ENCODE measurements around the gene CCDC3. TPM values are rescaled to one million over a fixed set of nuclear protein-coding genes. Genes with fewer than 3 reads are reported as not detected.
A peak's percentile ranks its signal among the peaks of the same experiment; 100 is the strongest.

Gene CCDC3
- total RNA-seq, 4 donors from 2014 or later: 5.6 to 34.3 (median 13.4) TPM

GRCh38 chr10:12908773-12909172 lies 92.7 kb downstream of the CCDC3 start:
- Histone ChIP-seq H3K27me3 (peaks cover 0 to 5% (median 0%) of the 10 kb centered on the region in 4 donors), H3K4me1 (peaks cover 0 to 31% (median 12%) of the 10 kb centered on the region in 3 donors), H3K4me3 (no peak overlapping the region), H3K36me3 (no peaks in the 10 kb centered on the region), H3K9me3 (no peaks in the 10 kb centered on the region), H3K27ac (peak overlapping the region in 2 of 4 donors; percentile 47 to 64)
- intact Hi-C loops (cut with DNase I): loop anchor here (10.0 kb wide), 1 partner anchor 194 kb away; no protein-coding TSS in a partner anchor
- TF ChIP-seq CTCF (IDR thresholded peaks at IDR 0.05): no peak
- TF ChIP-seq POLR2A (IDR thresholded peaks at IDR 0.05): no peak
- WGBS, 2 donors: 88% methylated on average over 4 of the region's 4 CpGs; no CpG with 5 or more reads in 1 of the 2 donors
- no peak for DNase-seq

- no peak for DNase-seq
- TF ChIP-seq POLR2A (IDR thresholded peaks at IDR 0.05): no peak
- TF ChIP-seq CTCF (IDR thresholded peaks at IDR 0.05): no peak
- Histone ChIP-seq H3K36me3 (no peaks in the 10 kb centered on the region), H3K9me3 (no peaks in the 10 kb centered on the region), H3K4me1 (peaks cover 0 to 31% (median 12%) of the 10 kb centered on the region in 3 donors), H3K4me3 (no peak overlapping the region), H3K27ac (peak overlapping the region in 2 of 4 donors; percentile 25 to 39), H3K27me3 (peaks cover 0 to 5% (median 0%) of the 10 kb centered on the region in 4 donors)
- 61 to 72% methylated on average over 4 of the region's 4 CpGs for WGBS, 2 donors
- intact Hi-C loops (cut with DNase I): loop anchor here (10.0 kb wide), 1 partner anchor 193 kb away; no protein-coding TSS in a partner anchor
Measured at GRCh38 chr10:12907656-12908055, 93.9 kb downstream of the CCDC3 start.

- Histone ChIP-seq H3K27me3 (peaks cover 0 to 5% (median 0%) of the 10 kb centered on the region in 4 donors), H3K27ac (peak overlapping the region; percentile 11 to 76 (median 44)), H3K4me1 (peaks cover 0 to 38% (median 12%) of the 10 kb centered on the region in 3 donors), H3K9me3 (no peaks in the 10 kb centered on the region), H3K4me3 (no peak overlapping the region), H3K36me3 (no peaks in the 10 kb centered on the region)
- no peak for TF ChIP-seq CTCF (IDR thresholded peaks at IDR 0.05)
- no peak for TF ChIP-seq POLR2A (IDR thresholded peaks at IDR 0.05)
- 35 to 41% methylated on average over 10 to 13 of the region's 13 CpGs for WGBS, 2 donors
- no peak for DNase-seq
- intact Hi-C loops (cut with DNase I): loop anchor here (10.0 kb wide), 1 partner anchor 191 kb away; no protein-coding TSS in a partner anchor
Measured at GRCh38 chr10:12906051-12906541, 95.4 kb downstream of the CCDC3 start.

GRCh38 chr10:12905067-12905466 lies 96.4 kb downstream of the CCDC3 start:
- Histone ChIP-seq H3K27me3 (peaks cover 0 to 5% (median 0%) of the 10 kb centered on the region in 4 donors), H3K36me3 (no peaks in the 10 kb centered on the region), H3K4me3 (no peak overlapping the region), H3K27ac (peak overlapping the region in 3 of 4 donors; percentile 3 to 76 (median 42)), H3K4me1 (peaks cover 0 to 31% (median 11%) of the 10 kb centered on the region in 3 donors), H3K9me3 (no peaks in the 10 kb centered on the region)
- no peak for DNase-seq
- WGBS, 2 donors: 70 to 81% methylated on average over 5 of the region's 5 CpGs
- TF ChIP-seq CTCF (IDR thresholded peaks at IDR 0.05): no peak
- no peak for TF ChIP-seq POLR2A (IDR thresholded peaks at IDR 0.05)
- intact Hi-C loops (cut with DNase I): loop anchor here (10.0 kb wide), 1 partner anchor 190 kb away; no protein-coding TSS in a partner anchor

GRCh38 chr10:12902851-12903358 lies 98.6 kb downstream of the CCDC3 start:
- no peak for DNase-seq
- peaks cover 0 to 24% (median 7%) of the 10 kb centered on the region in 3 donors for H3K4me1 ChIP-seq
- TF ChIP-seq POLR2A (IDR thresholded peaks at IDR 0.05): no peak
- 82 to 83% methylated on average over 5 to 6 of the region's 7 CpGs for WGBS, 2 donors
- intact Hi-C loops (cut with DNase I): loop anchor here (10.0 kb wide), 1 partner anchor 188 kb away; no protein-coding TSS in a partner anchor
- H3K36me3 ChIP-seq: peaks cover 0 to 8% (median 0%) of the 10 kb centered on the region in 3 donors
- no peak overlapping the region for H3K4me3 ChIP-seq
- H3K27me3 ChIP-seq: peaks cover 0 to 5% (median 0%) of the 10 kb centered on the region in 4 donors
- no peaks in the 10 kb centered on the region for H3K9me3 ChIP-seq
- no peak overlapping the region for H3K27ac ChIP-seq
